NCI-H460 (cell line): ENCODE data around the gene PVALEF. TPM values are rescaled to one million over a fixed set of nuclear protein-coding genes. Genes with fewer than 3 reads are reported as not detected.

Experiments
- DNase-seq: peaks from one replicate; pipeline ENCODE4 v3.0.0-alpha.2; 2016; ENCODE audit warnings: low read depth; ENCODE audit errors: extremely low read depth
- polyA plus RNA-seq: library from polyadenylated mRNA; depleted of rRNA; stranded (reverse); fragments of >200 nt; gene quantifications from 2 replicates; pipeline ENCODE4 v1.2.3, GENCODE V29; 2014; cell fraction: nucleus; rRNA removed
- total RNA-seq: library from RNA; depleted of rRNA; stranded (reverse); fragments of >200 nt; shearing (Covaris generic); gene quantifications from 2 replicates; pipeline ENCODE4 v1.2.3, GENCODE V29; 2014; rRNA removed

The PVALEF gene
- not detected in 2 replicates for total RNA-seq
- polyA plus RNA-seq, result not detected in 2 replicates

DNA sequence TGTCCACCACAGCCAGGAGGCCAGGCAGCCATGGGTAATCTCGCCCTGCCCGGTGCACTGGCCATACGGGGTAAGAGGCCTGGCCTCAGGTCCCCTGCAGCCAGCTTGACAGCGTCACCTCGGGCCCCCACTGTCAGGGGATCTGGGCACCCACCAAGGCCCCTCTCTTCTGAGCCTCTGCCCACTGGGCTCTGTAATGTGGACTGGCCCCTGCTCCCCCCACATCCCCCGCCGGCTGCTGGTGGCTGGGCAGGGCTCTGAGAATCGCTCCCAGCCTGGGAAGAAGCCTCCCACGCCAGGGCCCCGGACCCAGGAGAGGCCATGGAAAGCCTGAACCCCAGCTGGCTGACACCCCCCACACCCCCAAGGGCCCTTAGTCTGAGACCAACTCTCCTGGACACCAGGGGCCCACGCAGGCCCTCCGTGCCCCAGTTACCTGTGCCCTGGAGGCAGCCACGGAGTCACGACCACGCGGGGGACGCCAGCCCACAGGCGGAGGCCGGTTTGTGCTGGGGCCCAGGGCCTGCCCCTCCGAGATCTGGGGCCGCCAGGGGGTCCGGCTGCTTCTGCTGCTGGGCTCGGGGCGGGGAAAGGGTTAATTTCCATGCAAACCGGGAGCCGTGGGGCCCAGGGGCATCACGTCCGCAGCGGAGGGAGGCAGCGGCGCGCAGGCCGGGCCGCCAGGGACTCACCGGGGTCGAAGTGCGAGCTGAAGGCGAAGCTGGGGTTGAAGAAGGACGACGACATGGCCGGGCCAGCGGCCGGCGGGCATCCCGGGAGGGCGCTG lies at the start of gene PVALEF:
TSS of gene PVALEF (plus strand) at position 262 of the 787 bp plus-strand sequence. CDS start 15,720 bp downstream, outside the sequence.
- DNase-seq, result no peak

DNA sequence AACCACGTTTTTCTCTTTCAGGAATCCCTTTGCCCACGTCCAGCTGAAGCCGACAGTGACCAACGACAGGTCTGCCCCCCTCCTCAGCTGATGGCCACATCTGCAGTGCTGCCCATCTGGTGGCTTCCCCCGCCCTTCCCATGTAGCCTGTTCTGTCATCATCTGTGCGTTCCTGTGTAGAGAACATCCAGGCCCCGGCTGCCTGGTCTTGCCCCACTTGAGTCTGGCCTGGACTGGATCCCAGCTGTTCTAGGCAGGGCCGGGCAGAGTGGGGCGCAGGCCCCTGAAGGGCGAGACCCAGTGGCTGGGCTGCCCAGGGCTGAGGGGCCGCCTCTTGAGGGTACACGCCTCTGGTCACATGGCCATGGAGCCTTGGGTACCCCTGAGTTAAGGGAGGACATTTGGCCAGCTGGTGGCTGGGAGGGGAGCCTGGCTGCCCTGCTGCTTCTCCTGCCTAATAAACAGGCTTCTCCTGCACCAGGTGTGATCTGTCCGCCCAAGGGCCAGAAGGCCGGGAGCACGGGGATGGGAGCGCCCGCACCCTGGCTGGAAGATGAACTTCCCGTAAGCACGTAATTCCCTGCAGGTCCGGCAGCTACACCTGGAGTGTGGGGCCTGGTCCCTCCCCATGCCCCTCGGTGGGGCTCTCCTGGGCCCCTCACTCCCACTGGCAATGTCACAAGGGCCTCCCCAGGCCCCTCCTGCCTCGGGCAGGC lies 49.4 kb upstream of the PVALEF start:
- DNase-seq, result no peak

DNA sequence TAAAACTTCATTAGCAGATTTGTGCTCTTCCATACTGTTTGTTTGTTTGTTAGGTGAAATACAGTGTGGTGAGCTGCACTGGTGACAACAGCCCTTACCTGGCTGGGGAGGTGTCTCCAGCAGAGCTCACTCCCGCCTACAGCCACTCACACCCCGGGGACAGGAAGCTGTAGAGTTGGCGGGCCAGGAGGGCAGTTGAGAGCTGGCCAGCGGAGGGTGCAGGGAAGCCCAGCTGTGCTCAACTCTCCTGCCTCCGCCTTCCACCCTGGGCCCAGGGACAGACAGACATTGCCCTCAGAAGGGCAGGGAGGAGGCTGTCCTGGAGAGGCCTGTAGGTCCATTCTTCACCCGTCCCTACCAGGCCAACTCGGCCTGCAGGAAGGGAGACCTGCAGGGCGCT lies 48.6 kb upstream of the PVALEF start:
- DNase-seq, result no peak

DNA sequence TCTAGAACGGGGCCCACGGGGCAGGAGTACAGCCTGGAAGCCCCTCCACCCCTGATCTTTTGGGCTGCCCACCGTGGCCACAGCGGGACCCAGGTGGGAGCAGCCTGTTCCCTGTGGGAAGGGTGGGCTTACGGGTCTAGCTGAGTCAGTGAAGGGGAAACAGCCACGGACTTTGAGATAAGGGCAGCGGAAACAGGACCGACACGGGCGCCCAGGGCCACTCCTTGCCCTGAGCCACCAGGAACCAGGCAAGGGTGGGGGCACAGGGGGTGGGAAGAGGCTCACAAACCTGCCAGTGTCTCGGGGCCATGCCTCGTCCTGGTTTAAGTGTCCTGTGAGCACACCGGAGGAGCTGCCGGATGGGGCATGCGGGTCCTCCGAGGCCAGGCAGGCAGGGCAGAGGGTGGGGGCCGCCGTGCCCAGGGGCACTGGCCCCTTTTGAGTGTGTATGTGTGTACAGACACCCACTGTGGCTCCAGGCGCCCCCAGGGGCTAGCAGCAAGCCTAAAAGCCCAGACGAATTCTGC lies 47.6 kb upstream of the PVALEF start:
- DNase-seq, result no peak

DNA sequence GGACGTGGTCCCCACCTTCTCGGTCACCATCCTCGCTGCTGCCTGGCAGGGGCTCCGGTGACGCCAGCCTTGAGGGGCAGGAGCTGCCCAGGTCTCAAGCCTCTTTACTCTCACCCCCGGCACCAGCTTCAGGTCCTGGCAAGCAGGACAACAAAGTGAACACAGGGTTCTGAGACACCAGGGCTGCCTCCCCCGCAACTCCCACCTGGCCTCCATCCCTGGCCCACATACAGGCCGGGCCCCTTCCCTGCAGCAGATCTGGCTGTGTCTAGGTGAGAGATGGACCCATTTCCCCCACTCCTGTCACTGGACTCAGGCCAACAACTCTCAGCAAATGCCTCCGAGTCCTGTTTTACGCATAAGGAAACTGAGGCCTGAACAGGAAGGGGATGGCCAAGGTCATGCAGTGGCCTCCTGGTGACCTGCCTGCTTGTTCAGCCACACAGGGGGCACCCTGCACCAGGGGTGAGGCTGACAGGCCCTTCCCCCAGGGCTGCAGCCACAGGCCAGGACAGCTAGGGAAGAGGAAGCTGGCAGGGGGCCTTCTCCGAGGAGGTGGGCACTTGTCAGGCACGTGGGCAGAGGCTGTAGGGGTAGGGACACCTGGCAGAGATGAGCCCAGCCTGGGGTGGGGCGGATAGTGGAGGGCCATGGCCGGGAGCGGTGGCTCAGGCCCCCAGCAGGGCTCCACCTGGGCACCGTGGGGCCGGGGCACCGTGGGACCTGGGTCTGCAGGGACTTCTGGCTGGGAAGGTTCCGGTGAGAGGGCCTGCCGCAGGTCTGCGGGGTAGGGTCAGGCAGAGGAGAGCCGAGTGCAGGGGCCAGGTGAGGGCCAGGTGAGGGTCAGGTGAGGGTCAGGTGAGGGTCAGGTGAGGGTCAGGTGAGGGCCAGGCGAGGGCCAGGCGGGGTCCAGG lies 46.7 kb upstream of the PVALEF start:
- no peak for DNase-seq

DNA sequence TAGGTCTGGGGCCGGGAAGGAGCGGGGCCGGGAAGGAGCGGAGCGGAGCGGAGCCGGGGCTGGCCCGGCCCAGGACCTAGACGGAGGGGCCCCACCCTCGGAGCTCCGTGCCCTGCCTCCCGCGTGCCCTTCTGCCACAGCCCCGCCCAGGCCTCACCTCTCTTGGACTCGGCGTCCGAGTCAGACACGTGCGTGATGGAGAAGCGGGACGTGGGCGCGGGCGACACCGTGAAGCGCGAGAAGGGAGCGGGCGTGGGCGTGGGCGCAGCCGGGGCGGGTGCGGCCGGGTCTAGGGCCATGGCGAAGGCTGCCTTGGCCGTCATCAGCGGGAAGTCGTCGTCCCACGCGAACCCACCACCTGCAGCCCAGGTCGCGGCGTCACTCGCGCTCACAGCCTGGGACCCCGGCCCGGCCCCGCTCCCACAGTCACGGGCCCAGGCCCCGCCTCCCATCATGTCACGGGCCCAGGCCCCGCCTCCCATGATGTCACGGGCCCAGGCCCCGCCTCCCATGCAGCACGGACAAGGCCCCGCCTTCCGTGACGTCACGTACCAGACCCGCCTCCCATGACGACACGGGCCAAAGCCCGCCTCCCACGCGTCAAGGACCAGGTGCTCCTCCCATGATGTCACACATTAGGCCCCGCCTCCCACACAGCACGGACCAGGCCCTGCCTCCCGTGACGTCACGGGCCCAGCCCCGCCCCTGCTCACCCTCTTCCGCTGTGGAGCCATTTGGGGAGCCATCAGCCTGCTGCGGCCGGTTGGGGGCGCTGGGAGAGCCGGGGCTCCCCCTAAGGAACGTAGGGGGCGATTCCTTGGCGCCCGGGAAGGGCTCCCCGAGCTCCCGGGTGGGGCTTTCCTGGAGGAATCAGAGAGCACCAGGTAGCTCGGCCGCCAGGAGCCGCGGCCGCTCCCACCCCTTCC lies 45.8 kb upstream of the PVALEF start:
- peak; percentile 63 for DNase-seq

DNA sequence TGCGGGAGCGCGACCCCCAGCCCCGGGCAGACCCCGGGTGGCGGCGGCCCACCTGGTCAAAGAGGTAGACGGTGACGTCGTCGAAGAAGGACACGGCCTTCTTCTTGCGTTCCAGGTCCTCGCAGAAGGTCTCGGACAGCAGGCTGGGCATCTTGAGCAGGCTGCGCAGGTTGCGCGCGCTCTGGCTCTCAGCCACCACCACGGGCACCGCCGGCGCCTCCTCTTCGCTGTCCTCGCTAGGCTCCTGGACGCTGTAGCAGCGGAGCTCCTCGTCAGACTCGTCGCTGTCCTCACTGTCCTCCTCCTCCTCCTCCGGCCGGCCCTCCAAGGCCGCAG lies 45.2 kb upstream of the PVALEF start:
- DNase-seq, result no peak

DNA sequence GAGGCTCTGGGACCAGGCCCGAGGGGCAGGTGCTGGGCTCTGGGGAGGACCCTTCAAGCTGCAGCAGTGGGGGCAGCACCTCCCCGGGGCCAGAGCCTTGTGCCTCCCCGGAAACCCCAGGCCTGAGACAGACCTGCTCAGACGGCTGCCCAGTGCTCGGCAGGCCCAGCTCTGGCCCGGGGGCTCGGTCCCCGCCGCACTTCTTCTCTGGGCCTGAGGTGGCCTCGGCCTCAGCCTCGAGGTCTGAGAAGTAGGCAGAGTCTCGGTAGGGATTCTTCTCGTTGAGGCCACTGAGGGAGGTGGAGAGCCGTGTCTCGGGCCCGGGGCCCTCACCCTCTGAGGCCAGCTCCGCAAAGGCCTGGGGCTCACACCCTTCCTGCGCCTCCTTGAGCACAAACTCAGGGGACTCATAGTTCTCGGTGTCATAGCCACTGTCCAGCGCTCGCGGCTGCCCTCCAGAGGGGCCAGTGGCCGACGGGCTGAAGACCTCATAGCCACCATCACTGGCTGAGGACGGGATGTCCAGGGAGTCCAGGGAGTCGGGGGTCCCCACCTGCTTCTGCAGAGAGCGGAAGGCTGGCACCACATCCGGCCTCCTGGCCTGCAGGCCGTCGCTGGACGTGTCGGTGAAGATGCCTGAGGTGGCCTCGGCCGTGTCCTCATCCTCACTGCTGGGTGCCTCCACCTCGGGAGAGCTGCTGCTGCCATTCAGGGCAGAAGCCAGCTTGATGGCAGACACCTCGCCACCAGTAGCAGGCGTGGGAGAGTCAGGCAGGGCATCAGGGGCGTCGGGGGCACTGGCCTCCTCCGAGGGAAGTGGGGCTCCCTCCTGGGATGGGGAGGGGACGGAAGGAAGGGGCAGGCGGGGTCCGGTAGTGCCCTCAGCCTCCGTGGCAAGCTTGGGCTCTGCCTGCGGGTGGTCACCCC lies 44.3 kb upstream of the PVALEF start:
- no peak for DNase-seq

DNA sequence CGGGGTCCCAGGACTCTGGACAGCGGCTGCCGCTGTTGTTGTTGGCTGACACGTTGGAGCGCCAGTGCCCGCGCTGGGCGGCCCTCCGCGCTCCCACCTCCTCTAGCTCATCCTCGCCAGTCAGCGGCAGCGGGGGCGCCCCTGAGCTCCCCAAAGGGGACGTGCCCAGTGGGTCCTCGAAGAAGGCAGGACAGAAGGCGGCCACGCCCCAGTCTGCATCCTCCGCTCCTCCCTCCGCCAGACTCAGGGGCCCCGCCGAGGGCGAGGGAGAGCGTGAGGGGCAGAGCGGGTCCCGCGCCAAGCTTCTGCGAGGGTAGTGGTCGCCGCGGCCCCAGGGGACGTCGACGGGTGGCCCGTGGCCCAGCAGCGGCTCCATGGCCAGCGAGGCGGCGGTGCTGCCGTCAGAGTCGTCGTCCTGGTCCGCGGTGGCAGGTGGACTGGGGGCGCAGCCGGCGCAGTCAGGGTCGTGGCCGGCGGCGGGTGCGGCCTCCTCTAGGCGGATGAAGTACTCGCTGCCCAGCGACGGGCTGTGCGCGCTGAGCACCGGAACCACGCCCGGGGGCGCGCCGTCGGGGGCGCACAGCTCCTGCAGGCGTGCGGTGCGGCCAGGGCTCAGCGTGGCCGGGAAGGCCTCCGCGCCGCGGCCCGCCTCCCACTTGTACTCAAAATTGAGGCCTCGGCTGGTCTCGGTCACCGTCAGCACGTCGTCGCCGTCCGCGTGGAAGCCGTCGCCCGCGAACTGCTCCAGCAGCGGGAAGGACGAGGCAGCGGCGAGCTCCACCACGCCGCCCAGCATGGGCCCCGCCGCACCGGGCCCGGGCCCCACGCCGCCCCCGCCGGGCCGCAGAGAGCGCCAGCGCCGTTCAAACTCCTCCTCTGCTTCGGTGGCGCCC lies 43.2 kb upstream of the PVALEF start:
- DNase-seq, result no peak

DNA sequence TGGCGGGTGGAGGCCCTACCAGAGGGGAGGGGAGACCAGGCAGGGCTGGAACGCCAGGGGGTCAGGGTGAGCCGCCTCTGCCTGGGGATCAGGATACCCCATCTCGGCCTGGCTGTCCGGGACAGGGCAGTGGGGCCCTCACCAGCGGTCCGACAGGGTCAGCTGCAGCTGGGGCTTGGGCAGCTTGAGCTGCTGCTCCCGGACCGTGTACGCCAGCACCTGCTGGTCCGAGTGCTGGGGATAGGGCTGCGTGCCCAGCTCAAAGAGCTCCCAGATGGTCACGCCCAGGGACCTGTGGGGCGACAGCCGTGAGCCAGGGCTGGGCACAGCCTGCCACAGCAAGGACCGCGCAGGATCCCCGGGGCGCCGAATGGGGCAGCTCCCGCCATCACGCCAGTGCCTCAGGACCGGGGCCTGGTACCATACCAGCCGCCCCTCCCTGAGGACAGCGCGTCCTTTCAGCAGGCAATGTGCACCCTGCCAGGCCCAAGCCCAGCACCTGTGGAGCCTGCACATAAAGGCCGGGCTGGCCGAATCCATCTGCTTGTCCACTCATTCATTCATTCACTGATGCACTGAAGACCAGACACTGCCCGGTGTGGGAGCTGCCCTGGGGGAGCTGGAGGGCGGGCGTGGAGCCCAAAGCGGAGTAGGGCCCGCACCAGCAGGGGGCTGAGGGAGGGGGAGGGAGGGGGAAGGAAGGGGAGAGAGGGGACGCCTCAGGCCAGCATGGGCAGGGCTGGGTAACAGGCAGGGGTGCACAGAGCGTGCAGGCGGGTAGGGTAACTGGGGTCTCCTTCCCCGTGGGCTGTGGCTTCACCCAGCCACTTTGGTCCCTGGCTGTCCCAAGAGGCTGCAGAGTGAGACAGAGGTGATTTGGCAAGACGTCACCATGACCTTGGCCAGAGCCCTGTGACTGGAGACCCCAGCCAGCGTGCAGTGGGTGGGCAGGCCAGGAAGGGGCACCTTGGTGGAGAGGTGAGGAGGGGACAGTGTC lies 42.0 kb upstream of the PVALEF start:
- DNase-seq, result no peak

DNA sequence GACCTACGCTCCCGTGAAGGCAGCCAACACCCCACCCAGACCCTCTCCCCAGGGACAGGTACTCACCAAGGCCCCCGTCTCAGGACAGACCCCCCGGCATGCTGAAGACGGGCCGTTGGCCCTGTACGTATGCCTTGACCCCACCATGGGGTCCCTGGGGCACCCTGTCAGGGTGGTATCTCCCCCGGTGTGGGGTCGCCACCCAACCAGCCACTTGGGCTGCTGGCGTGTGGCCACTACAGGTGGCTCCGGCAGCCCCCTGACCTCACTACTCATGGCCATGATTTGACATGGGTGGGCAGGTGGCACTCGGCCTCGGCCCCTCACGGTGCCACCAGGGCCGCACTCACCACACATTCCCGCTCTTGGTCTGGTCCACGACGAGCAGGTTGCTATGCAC lies 40.9 kb upstream of the PVALEF start:
- DNase-seq, result no peak

DNA sequence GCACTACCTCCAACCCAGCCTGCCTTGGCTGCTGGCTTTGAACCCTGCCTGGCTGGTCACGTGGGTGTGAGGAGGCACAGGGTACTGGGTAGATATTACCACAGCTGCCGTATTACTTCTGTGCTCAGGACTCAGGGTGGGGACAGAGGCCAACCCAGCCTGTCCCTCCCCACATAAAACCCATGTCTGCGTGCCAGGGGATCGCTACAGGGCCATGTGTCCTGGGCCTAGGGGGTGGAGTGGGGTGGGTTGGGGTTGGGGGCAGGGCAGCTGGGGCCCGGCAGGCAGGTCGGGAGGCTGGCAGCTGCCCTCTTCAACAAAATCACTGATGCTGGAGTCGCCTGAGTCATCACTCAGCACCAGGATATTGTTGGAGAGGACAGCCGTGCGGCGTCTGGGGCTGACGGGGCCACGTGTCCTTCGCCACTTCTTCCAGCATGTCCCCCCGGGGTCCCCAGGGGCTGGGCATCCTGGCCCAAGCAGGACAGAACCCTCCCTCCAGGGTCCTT lies 39.7 kb upstream of the PVALEF start:
- no peak for DNase-seq

DNA sequence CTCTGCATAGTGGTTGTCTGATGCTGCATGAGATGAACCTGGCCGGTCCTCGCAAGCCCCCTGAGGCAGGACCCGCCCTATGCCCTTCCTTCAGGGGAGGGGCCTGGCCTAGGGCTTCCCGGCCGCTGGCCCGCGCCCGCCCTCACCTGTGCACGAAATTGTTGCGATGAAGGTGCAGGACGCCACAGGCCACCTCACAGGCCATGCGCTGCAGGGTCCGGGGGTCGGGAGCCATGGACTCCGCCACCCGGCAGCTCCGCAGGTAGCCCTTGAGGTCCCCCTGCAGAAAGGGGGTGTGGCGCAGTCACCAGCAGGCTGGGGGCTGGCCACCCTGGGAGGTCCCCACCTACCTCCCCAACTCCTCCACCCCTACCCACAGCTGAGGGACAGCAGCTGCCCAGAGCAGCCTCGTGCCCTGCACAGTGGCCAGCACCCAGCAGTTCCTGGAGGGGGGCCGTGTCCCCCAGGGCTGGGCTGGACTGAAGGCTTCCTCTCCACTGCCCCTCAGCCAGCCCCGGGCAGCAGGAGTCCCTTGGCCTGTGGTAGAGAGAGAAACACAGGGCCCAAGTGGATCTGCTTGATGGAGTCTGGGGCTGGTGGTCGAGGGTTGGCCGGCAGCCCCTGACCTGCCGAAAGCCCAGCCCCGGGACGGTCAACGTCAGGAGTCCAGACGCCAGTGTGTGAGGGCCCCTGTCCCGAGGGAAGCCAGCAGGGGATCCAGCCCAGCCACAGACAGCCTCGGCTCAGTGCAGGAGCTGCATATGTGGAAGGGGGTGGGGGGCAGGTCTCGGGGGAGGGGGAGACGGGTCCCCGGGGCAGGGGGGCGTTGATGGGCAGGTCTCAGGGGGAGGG lies 38.8 kb upstream of the PVALEF start:
- no peak for DNase-seq

DNA sequence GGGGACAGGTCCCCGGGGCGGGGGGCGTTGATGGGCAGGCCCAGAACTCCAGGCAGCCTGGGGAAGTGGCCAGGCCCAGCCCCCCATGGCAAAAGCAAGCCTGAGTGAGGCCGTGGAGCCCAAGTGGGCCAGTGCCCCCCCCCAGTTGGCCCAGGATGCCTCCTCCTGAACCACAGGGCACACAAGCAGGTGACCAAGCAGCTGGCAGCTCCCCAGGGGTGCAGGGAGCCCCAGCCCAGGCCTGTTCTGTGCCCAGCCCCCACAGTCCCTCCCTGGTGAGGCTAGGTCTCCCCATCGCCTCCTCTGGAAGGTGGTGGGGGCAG lies 38.2 kb upstream of the PVALEF start:
- DNase-seq, result no peak

DNA sequence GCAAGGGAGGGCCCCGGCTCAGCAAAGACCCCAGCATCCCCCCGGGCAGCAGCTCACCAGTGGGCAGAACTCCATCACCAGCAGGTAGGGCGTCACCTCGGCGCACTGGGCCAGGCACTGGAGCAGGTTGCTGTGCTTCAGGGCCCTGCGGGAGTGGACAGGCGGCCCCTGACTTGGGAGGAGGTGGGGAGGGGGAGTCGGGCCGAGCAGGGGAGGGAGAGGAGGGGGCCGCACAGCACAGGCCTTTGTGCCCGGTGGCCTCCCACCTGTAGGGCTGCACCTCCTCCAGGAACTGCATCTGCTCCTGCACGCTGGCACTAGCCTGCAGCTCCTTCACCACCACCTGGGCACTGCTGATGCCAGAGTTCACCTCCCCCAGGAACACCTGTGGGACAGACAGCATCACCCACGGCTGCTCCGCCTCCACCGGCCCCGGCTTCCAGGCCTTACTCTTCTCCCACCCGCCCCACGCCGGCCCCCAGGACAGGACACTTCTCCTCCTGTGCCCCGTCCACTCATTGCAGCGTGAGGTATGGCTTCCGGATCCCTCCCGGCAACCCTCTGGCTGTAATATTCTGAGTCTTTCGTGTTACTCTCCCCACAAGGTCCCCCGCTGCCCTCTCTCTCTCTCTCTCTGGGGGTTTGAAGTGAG lies 37.7 kb upstream of the PVALEF start:
- DNase-seq, result no peak
